K562 (cell line): ENCODE measurements around the gene THAP5. TPM values are rescaled to one million over a fixed set of nuclear protein-coding genes. Genes with fewer than 3 reads are reported as not detected.

ENCODE experiments used
- ATAC-seq: fragments of 200-7000 bp; cut with Tn5 transposase; 3 replicates; pipeline ENCODE4 v1.9.1; 2020; ENCODE audit warnings: moderate library complexity
- BruUV-seq: library from RNA; stranded (reverse); fragments of 400-500 nt; replicated peaks from 2 replicates; lab custom pipeline; 2021; lab: Mats Ljungman, UMichigan
- CTCF ChIA-PET: fragments of 300-600 bp; formaldehyde crosslinking; extraction: SDS; loops from one replicate; lab custom pipeline; 2021; ENCODE audit warnings: low intra/inter-chr PET ratio; lab: Yijun Ruan, JAX
- POLR2A ChIA-PET: fragments of 300-600, 350-650 bp; sonication (Branson Sonifier 250); formaldehyde crosslinking; extraction: SDS; loops from one replicate; lab custom pipeline; 2021; ENCODE audit warnings: antibody characterized with exemption, inconsistent platforms; lab: Yijun Ruan, JAX
- DNase-seq, 4 experiments: peaks; one replicate each; pipeline versions ENCODE4 v3.0.0 to v3.0.0-alpha.2; 2011 to 2018; ENCODE audit warnings: low spot score in 3 of 4, mixed read lengths in 3 of 4; ENCODE audit errors: extremely low read depth in 1 of 4
- FAIRE-seq: peaks from 2 replicates; lab custom pipeline; 2011; peaks lifted over from hg19 to GRCh38; lab: Jason Lieb, UNC
- H2AFZ ChIP-seq: 2 replicates; pipeline ENCODE4 v1.6.0; 2011; ENCODE audit warnings: low read depth, low read length, control low read depth, inconsistent platforms
- H3K27ac ChIP-seq: fragments of 200-600 bp; 3 replicates; pipeline ENCODE4 v1.8.0; 2011; ENCODE audit warnings: low read depth, mild to moderate bottlenecking, control low read depth, inconsistent platforms, low read length, moderate library complexity, mixed read lengths; ENCODE audit errors: extremely low read depth
- H3K27me3 ChIP-seq, 2 experiments: fragments of 300-600 bp in 1 of 2; 2 replicates in 1 of 2; 3 replicates in 1 of 2; pipeline versions ENCODE4 v1.6.0 to v1.8.0; 2011; ENCODE audit warnings: inconsistent platforms in 2 of 2, low read length in 2 of 2, mild to moderate bottlenecking in 1 of 2, mixed read lengths in 1 of 2, moderate library complexity in 1 of 2; ENCODE audit not compliant: control insufficient read depth in 2 of 2, insufficient read depth in 2 of 2
- H3K36me3 ChIP-seq: fragments of 300-600 bp; 3 replicates; pipeline ENCODE4 v1.8.0; 2011; ENCODE audit warnings: mild to moderate bottlenecking, low read length, inconsistent platforms; ENCODE audit not compliant: control insufficient read depth, insufficient read depth
- H3K4me1 ChIP-seq, 2 experiments: fragments of 200-600 bp in 1 of 2; replicated peaks in 1 of 2; 2 replicates in 1 of 2; 3 replicates in 1 of 2; pipeline versions ENCODE4 v1.5.1 to v1.8.0; 2011; ENCODE audit warnings: inconsistent platforms in 2 of 2, low read length in 2 of 2, mild to moderate bottlenecking in 1 of 2, mixed read lengths in 1 of 2, moderate library complexity in 1 of 2; ENCODE audit not compliant: control insufficient read depth in 2 of 2, insufficient read depth in 2 of 2
- H3K4me2 ChIP-seq: 2 replicates; pipeline ENCODE4 v1.6.1; 2011; ENCODE audit warnings: low read length, control low read depth, inconsistent platforms, mixed read lengths; ENCODE audit not compliant: insufficient read depth
- H3K4me3 ChIP-seq: fragments of 200-600 bp; sonication (generic), shearing (Covaris generic); 2 replicates; pipeline ENCODE4 v1.5.1; 2016; ENCODE audit warnings: control low read depth, inconsistent platforms
- H3K79me2 ChIP-seq: fragments of 200-600 bp; 3 replicates; pipeline ENCODE4 v1.8.0; 2011; ENCODE audit warnings: low read length, inconsistent platforms; ENCODE audit not compliant: control insufficient read depth, insufficient read depth
- H3K9ac ChIP-seq, 2 experiments: 2 replicates each; pipeline versions ENCODE4 v1.6.0 to v1.6.1; 2011; ENCODE audit warnings: low read depth in 2 of 2, low read length in 2 of 2, control low read depth in 1 of 2, inconsistent platforms in 1 of 2, mild to moderate bottlenecking in 1 of 2, mixed read lengths in 1 of 2; ENCODE audit not compliant: insufficient read depth in 1 of 2
- H3K9me1 ChIP-seq: one replicate; pipeline ENCODE4 v1.6.0; 2011; ENCODE audit warnings: inconsistent platforms, mild to moderate bottlenecking, low read length, moderate library complexity; ENCODE audit not compliant: control insufficient read depth, insufficient read depth
- H3K9me3 ChIP-seq: replicated peaks from 2 replicates; pipeline ENCODE4 v1.5.1; 2011; ENCODE audit warnings: low read depth, low read length, inconsistent platforms; ENCODE audit not compliant: control insufficient read depth, insufficient read depth
- H4K20me1 ChIP-seq: replicated peaks from 2 replicates; pipeline ENCODE4 v1.6.1; 2011; ENCODE audit warnings: low read length, inconsistent platforms, mixed read lengths; ENCODE audit not compliant: control insufficient read depth, insufficient read depth
- CSDE1 ChIP-seq, 2 experiments: fragments of 450-650 bp; IDR thresholded peaks; 2 replicates each; pipeline ENCODE4 v1.6.1; 2016; ENCODE audit warnings: mild to moderate bottlenecking in 1 of 2
- EP400 ChIP-seq: fragments of 450-650 bp; IDR thresholded peaks from 2 replicates; pipeline ENCODE4 v1.6.1; 2017; ENCODE audit warnings: antibody characterized with exemption, mild to moderate bottlenecking, moderate library complexity
- HDAC2 ChIP-seq: fragments of 450-650 bp; IDR thresholded peaks from 2 replicates; pipeline ENCODE4 v1.6.1; 2016; ENCODE audit warnings: mild to moderate bottlenecking
- IRF9 ChIP-seq: fragments of 450-650 bp; IDR thresholded peaks from 2 replicates; pipeline ENCODE4 v1.6.1; 2016; ENCODE audit warnings: missing biosample characterization, missing genetic modification characterization
- KAT8 ChIP-seq: fragments of 450-650 bp; IDR thresholded peaks from 2 replicates; pipeline ENCODE4 v1.6.1; 2016; ENCODE audit warnings: low read depth, mild to moderate bottlenecking
- NUFIP1 ChIP-seq: fragments of 450-650 bp; IDR thresholded peaks from 2 replicates; pipeline ENCODE4 v1.6.1; 2018; ENCODE audit not compliant: partially characterized antibody
- PHB2 ChIP-seq: fragments of 450-650 bp; IDR thresholded peaks from 2 replicates; pipeline ENCODE4 v1.6.1; 2017; ENCODE audit warnings: low read depth
- POLR2A ChIP-seq: fragments of 450-650 bp; conservative IDR thresholded peaks from 2 replicates; pipeline ENCODE4 v1.6.1; 2016
- POLR3A ChIP-seq: IDR thresholded peaks from 2 replicates; pipeline ENCODE4 v1.6.1; 2011; ENCODE audit warnings: borderline replicate concordance, mild to moderate bottlenecking, moderate library complexity; ENCODE audit not compliant: insufficient read length, insufficient read depth; ENCODE audit errors: extremely low read depth
- SNRNP70 ChIP-seq: fragments of 200-400 bp; formaldehyde crosslinking; optimal IDR thresholded peaks from 2 replicates; pipeline ENCODE3; 2017; ENCODE audit warnings: low read depth, low read length
- ZNF140 ChIP-seq: fragments of 250-450 bp; sonication (Bioruptor Pico); IDR thresholded peaks from 2 replicates; pipeline ENCODE4 v1.8.0; 2021; ENCODE audit warnings: moderate library complexity, mild to moderate bottlenecking, inconsistent platforms
- ZNF41 ChIP-seq: fragments of 250-450 bp; sonication (Bioruptor Pico); conservative IDR thresholded peaks from 2 replicates; pipeline ENCODE4 v1.4.0; 2020; ENCODE audit warnings: mild to moderate bottlenecking
- ZNF57 ChIP-seq: fragments of 450-650 bp; formaldehyde crosslinking; IDR thresholded peaks from 2 replicates; pipeline ENCODE4 v1.4.0; 2020; ENCODE audit warnings: mild to moderate bottlenecking, moderate library complexity
- WGBS: fragments of 100-300 bp; shearing (Covaris generic); methylation state at CpG from one replicate; pipeline ENCODE4 v1.1.6; 2016; ENCODE audit warnings: low coverage, mixed read lengths; ENCODE audit not compliant: insufficient coverage; ENCODE audit errors: missing lambda C conversion rate; 5-methylcytosine and 5-hydroxymethylcytosine counted together
- in situ Hi-C: fragments of 300-500 bp; cut with MboI; formaldehyde crosslinking; loops from 4 replicates; pipeline ENCODE4 v1.15.0; 2018; ENCODE audit warnings: inconsistent platforms, mixed read lengths
- intact Hi-C: fragments of 100-400 bp; cut with micrococcal nuclease; formaldehyde crosslinking; loops from 2 replicates; pipeline ENCODE4 v1.14.2; 2022
- polyA plus RNA-seq, 8 experiments: library from polyadenylated mRNA; depleted of rRNA in 4 of 8; stranded (reverse) in 5 of 8; unstranded in 3 of 8; fragments of >200 nt; fragmentation: Nextera tagmentation in 2 of 8; fragmentation: Illumina TruSeq in 1 of 8; extraction: Ambion mirVana in 2 of 8; extraction: Trizol in 1 of 8; gene quantifications; 2 replicates each; pipeline versions ENCODE4 v1.2.1 to v1.2.3, GENCODE V29; 2011 to 2014; ENCODE audit warnings: inconsistent platforms in 1 of 8, missing spikeins in 1 of 8
- total RNA-seq, 7 experiments: library from RNA; depleted of rRNA in 6 of 7; stranded (reverse); fragments of >200 nt in 6 of 7; fragmentation: Illumina TruSeq in 2 of 7; extraction: Trizol in 2 of 7; gene quantifications; 2 replicates each; pipeline versions ENCODE4 v1.2.1 to v1.2.3, GENCODE V29; 2011 to 2021; ENCODE audit warnings: low replicate concordance in 1 of 7

The THAP5 gene
- total and polyA plus RNA-seq, 9 of the 15 experiments (the other 6 are each of a cell fraction or from before 2014, with no cell fraction given), result 16.5 to 58.1 (median 28.2) TPM

GRCh38 chr7:108600399-108600798, 30.9 kb upstream of the THAP5 start:
- peaks cover 0 to 11% of the 10 kb centered on the region in 2 experiments; a peak in 3 of 5 replicates for H3K4me1 ChIP-seq
- intact Hi-C loops, result no loop called here
- H3K9me3 ChIP-seq, result no peaks in the 10 kb centered on the region
- no peak for TF ChIP-seq ZNF57 (CRISPR knock-in tag)
- TF ChIP-seq POLR3A, result no peak
- no peak for TF ChIP-seq PHB2
- no peak for TF ChIP-seq ZNF41 (CRISPR knock-in tag)
- TF ChIP-seq ZNF140 (CRISPR knock-in tag), result no peak
- TF ChIP-seq NUFIP1, result no peak
- TF ChIP-seq KAT8, result no peak
- no peak for TF ChIP-seq SNRNP70
- no peak for TF ChIP-seq IRF9 (tag)
- TF ChIP-seq POLR2A, result no peak
- TF ChIP-seq EP400, result no peak
- TF ChIP-seq CSDE1 (IDR thresholded peaks at IDR 0.05), result no peak
- TF ChIP-seq HDAC2, result no peak
- TF ChIP-seq, all 486 proteins: peak for 0
- FAIRE-seq (no peak), DNase-seq (no peak), ATAC-seq (no peak)
- Histone ChIP-seq H3K9me1 (no peaks in the 10 kb centered on the region), H3K36me3 (no peaks in the 10 kb centered on the region), H2AFZ (no peak overlapping the region), H4K20me1 (no peaks in the 10 kb centered on the region), H3K27ac (no peak overlapping the region), H3K27me3 (peaks cover 23 to 41% of the 10 kb centered on the region in 2 experiments), H3K79me2 (no peaks in the 10 kb centered on the region), H3K9ac (no peak overlapping the region), H3K4me3 (no peak overlapping the region), H3K4me2 (no peak overlapping the region)
- ChIA-PET POLR2A (no interaction called here), CTCF (no interaction called here)
- in situ Hi-C loops, result no loop called here
- BruUV-seq, result no TSS peak
- WGBS, result 0% methylated on average over 1 of the region's 1 CpG
